Kidney epithelial cell (primary cell): ENCODE measurements around the gene ID2. TPM values are rescaled to one million over a fixed set of nuclear protein-coding genes. Genes with fewer than 3 reads are reported as not detected.

Source experiments
- DNase-seq: peaks from one replicate; pipeline ENCODE4 v3.0.0-alpha.2; 2010; ENCODE audit warnings: low read depth
- H3K27me3 ChIP-seq: 2 replicates; pipeline ENCODE4 v1.6.0; 2011; ENCODE audit warnings: low read length; ENCODE audit not compliant: control insufficient read depth, insufficient read depth
- H3K36me3 ChIP-seq: 2 replicates; pipeline ENCODE4 v1.5.1; 2011; ENCODE audit warnings: low read length; ENCODE audit not compliant: control insufficient read depth, insufficient read depth
- H3K4me3 ChIP-seq: 2 replicates; pipeline ENCODE4 v1.5.1; 2011; ENCODE audit warnings: low read depth, mild to moderate bottlenecking, control low read depth, low read length
- total RNA-seq: library from RNA; depleted of rRNA; stranded (reverse); fragments of >200 nt; gene quantifications from 2 replicates; pipeline ENCODE4 v1.2.3, GENCODE V29; 2015
- TF ChIP-seq, protein P1 (sequence below): IDR thresholded peaks from 2 replicates; pipeline ENCODE4 v1.5.1; 2011; ENCODE audit warnings: mild to moderate bottlenecking, moderate library complexity, low read length, control low read depth, inconsistent platforms; ENCODE audit not compliant: insufficient read depth, poor library complexity, severe bottlenecking

Gene ID2
- total RNA-seq, 1 donor from 2014 or later, result 19.4 TPM

DNA sequence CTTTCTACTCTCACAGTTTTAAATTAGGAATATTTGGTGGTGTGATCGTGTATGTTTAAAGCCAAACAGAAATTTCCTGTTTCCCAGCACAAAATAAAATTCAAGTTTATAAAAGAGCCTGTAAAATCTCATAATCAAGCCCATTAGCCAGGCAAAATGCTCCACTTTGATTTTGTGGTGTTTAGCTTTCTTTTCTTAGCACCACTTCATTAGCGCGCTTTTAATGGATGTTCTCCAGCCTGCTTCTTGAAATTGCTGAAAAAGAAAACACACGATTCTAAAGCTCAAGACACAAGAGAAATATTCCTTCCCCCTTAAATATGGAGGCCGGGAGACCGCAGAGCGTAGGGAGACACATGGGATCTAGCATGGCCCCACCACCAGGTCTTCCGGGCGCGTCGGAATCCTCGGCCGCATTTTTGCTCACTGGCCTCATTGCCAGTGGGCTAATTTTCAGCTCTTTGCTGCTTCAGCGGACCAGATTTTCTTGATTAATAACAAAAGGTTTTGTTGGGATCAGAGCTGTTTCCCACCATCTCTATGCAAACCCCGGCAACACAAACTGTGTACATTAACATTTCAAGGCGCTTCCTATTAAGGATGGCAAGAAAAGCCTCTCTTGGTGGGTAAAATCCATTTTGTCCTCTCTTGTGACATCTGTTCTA, 40.4 kb upstream of the ID2 start:
- Histone ChIP-seq H3K27me3 (no peaks in the 10 kb centered on the region), H3K36me3 (no peaks in the 10 kb centered on the region), H3K4me3 (no peak overlapping the region)
- TF ChIP-seq, protein P1, sequence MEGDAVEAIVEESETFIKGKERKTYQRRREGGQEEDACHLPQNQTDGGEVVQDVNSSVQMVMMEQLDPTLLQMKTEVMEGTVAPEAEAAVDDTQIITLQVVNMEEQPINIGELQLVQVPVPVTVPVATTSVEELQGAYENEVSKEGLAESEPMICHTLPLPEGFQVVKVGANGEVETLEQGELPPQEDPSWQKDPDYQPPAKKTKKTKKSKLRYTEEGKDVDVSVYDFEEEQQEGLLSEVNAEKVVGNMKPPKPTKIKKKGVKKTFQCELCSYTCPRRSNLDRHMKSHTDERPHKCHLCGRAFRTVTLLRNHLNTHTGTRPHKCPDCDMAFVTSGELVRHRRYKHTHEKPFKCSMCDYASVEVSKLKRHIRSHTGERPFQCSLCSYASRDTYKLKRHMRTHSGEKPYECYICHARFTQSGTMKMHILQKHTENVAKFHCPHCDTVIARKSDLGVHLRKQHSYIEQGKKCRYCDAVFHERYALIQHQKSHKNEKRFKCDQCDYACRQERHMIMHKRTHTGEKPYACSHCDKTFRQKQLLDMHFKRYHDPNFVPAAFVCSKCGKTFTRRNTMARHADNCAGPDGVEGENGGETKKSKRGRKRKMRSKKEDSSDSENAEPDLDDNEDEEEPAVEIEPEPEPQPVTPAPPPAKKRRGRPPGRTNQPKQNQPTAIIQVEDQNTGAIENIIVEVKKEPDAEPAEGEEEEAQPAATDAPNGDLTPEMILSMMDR, result no peak
- no peak for DNase-seq

DNA sequence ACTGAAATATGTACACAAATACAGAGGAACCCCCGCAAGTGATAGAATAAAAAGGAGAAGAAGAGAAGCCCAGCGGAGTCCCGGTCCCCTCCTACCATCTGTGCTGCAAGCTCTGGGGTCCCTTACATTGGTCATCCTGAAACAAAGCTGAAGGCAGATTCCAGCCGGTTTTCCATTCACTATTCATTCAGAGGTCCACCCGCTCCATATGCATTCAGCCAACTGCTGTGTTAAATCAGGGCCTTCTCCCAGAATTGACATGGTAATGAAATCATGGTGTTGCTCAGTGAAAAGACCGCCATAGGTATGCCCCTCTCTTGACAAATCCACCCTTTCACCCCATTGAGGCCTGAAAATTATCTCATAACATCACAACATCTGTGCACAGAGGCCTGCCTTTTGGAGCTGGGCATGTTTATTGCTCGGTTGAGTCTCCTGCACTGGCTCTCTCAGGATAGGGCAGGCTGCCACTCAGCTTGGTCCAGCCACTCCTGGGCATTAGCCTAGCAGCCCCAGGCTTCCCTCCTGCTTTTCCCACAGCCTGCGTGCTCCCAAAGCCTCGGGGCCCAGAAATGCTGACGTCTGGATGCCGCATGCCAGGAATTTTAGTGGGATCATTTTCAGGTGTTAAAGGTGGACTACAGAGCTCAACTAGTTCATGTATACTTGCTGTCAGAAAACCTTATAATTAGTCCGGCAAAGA, 39.3 kb upstream of the ID2 start:
- Histone ChIP-seq H3K4me3 (no peak overlapping the region), H3K27me3 (no peaks in the 10 kb centered on the region)

GRCh38 chr2:8643250-8643995, 38.4 kb upstream of the ID2 start:
- DNase-seq, result no peak
- Histone ChIP-seq H3K27me3 (no peaks in the 10 kb centered on the region), H3K4me3 (no peak overlapping the region), H3K36me3 (no peaks in the 10 kb centered on the region)
- TF ChIP-seq, protein P1, result no peak

More for the DNA sequence above, 39.3 kb upstream of the ID2 start:
- no peak for DNase-seq
- no peaks in the 10 kb centered on the region for H3K36me3 ChIP-seq
- TF ChIP-seq, protein P1, result no peak

GRCh38 chr2:8643996-8644356, 37.9 kb upstream of the ID2 start:
- Histone ChIP-seq H3K27me3 (no peaks in the 10 kb centered on the region), H3K36me3 (no peaks in the 10 kb centered on the region), H3K4me3 (no peak overlapping the region)
- no peak for DNase-seq
- TF ChIP-seq, protein P1, result no peak

GRCh38 chr2:8644605-8645175, 37.2 kb upstream of the ID2 start:
- Histone ChIP-seq H3K27me3 (no peaks in the 10 kb centered on the region), H3K4me3 (no peak overlapping the region), H3K36me3 (no peaks in the 10 kb centered on the region)
- DNase-seq, result no peak
- TF ChIP-seq, protein P1, result no peak
